PC-3 (cell line): ENCODE data around the gene AXDND1. TPM values are rescaled to one million over a fixed set of nuclear protein-coding genes. Genes with fewer than 3 reads are reported as not detected.

Source experiments
- ATAC-seq: fragments of 200-7000 bp; cut with Tn5 transposase; 2 replicates; pipeline ENCODE4 v1.9.1; 2020; ENCODE audit warnings: mild to moderate bottlenecking, moderate library complexity
- BruUV-seq: library from RNA; stranded (reverse); fragments of 400-500 nt; replicated peaks from 2 replicates; lab custom pipeline; 2021; lab: Mats Ljungman, UMichigan
- CTCF ChIA-PET: fragments of 300-600 bp; sonication (Branson Sonifier 250); formaldehyde crosslinking; loops from one replicate; lab custom pipeline; 2022; ENCODE audit warnings: antibody characterized with exemption; lab: Charles Lee
- POLR2A ChIA-PET: fragments of 300-600 bp; sonication (Branson Sonifier 250); formaldehyde crosslinking; loops from one replicate; lab custom pipeline; 2022; ENCODE audit warnings: antibody characterized with exemption; ENCODE audit not compliant: unreplicated experiment; lab: Charles Lee
- DNase-seq: peaks from one replicate; pipeline ENCODE4 v3.0.0-alpha.2; 2015
- H2AFZ ChIP-seq: fragments of 300-600 bp; sonication (generic); 2 replicates; pipeline ENCODE4 v1.6.0; 2016; ENCODE audit warnings: antibody characterized with exemption, low read length
- H3F3A ChIP-seq: fragments of 300-600 bp; sonication (generic); one replicate; pipeline ENCODE4 v1.6.0; 2017; ENCODE audit warnings: antibody characterized with exemption, low read length, control low read depth, mild to moderate bottlenecking; ENCODE audit not compliant: unreplicated experiment
- H3K27ac ChIP-seq: fragments of 300-600 bp; sonication (generic); 2 replicates; pipeline ENCODE4 v1.5.1; 2016; ENCODE audit warnings: mild to moderate bottlenecking, low read length
- H3K27me3 ChIP-seq: fragments of 300-600 bp; sonication (generic); 2 replicates; pipeline ENCODE4 v1.6.1; 2016; ENCODE audit warnings: low read length, mixed read lengths
- H3K36me3 ChIP-seq: fragments of 300-600 bp; sonication (generic); 2 replicates; pipeline ENCODE4 v1.6.1; 2016; ENCODE audit warnings: low read depth, mixed run types, low read length, mixed read lengths
- H3K4me1 ChIP-seq: fragments of 300-600 bp; sonication (generic); 2 replicates; pipeline ENCODE4 v1.5.1; 2016; ENCODE audit warnings: low read length; ENCODE audit not compliant: insufficient read depth
- H3K4me2 ChIP-seq: fragments of 300-600 bp; sonication (generic); 2 replicates; pipeline ENCODE4 v1.6.0; 2016; ENCODE audit warnings: low read length
- H3K4me3 ChIP-seq: fragments of 300-600 bp; sonication (generic); 2 replicates; pipeline ENCODE4 v1.5.1; 2016; ENCODE audit warnings: mild to moderate bottlenecking, low read length, mixed read lengths
- H3K79me2 ChIP-seq: fragments of 300-600 bp; sonication (generic); 2 replicates; pipeline ENCODE4 v1.6.1; 2017; ENCODE audit warnings: low read length, mixed read lengths
- H3K9ac ChIP-seq: fragments of 300-600 bp; sonication (generic); 2 replicates; pipeline ENCODE4 v1.6.0; 2016; ENCODE audit warnings: mild to moderate bottlenecking, low read length
- H3K9me2 ChIP-seq: fragments of 300-600 bp; sonication (generic); replicated peaks from 2 replicates; pipeline ENCODE4 v1.6.1; 2016; ENCODE audit warnings: mixed run types, low read length, mixed read lengths
- H3K9me3 ChIP-seq: fragments of 300-600 bp; sonication (generic); 2 replicates; pipeline ENCODE4 v1.6.1; 2016; ENCODE audit warnings: low read length, mixed read lengths
- H4K20me1 ChIP-seq: fragments of 300-600 bp; sonication (generic); 2 replicates; pipeline ENCODE4 v1.6.1; 2016; ENCODE audit warnings: low read length, mixed read lengths
- EZH2 ChIP-seq: fragments of 300-600 bp; sonication (generic); IDR thresholded peaks from one replicate; pipeline ENCODE4 v1.6.1; 2017; ENCODE audit warnings: antibody characterized with exemption, mild to moderate bottlenecking, low read length; ENCODE audit not compliant: unreplicated experiment
- EZH2phosphoT487 ChIP-seq: fragments of 300-600 bp; sonication (generic); IDR thresholded peaks from 2 replicates; pipeline ENCODE4 v1.6.1; 2018; ENCODE audit warnings: mild to moderate bottlenecking, antibody characterized with exemption, low read length, borderline replicate concordance
- intact Hi-C: fragments of 100-400 bp; cut with micrococcal nuclease; formaldehyde crosslinking; loops from 2 replicates; pipeline ENCODE4 v1.9.0; 2023
- total RNA-seq: library from RNA; depleted of rRNA; stranded (reverse); fragments of >200 nt; gene quantifications from 2 replicates; pipeline ENCODE4 v1.2.3, GENCODE V29; 2014
- TF ChIP-seq, protein P1 (sequence below): fragments of 300-600 bp; sonication (generic); conservative IDR thresholded peaks from 2 replicates; pipeline ENCODE4 v1.5.1; 2017; ENCODE audit warnings: antibody characterized with exemption, low read depth, mild to moderate bottlenecking, low read length

The AXDND1 gene
- total RNA-seq, 1 experiment from 2014 or later: not detected

DNA sequence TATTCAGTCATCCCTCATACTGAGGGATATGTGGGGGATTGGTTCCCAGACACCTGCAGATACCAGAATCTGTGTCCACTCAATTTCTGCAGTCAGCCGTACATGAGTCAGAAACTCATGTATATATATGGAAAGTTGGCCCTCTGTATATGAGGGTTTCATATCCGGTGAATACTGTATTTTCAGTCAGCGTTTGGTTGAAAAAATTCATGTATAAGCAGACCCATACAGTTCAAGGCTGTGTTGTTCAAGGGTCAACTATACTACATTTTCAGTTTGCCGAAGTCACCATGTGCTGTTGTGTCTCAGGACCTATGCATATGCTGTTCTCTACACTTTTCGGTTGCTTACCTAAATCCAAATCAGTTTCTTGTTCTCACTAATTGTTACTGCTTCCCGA is 10.5 kb downstream of the AXDND1 start:
- ChIA-PET CTCF (no interaction called here), POLR2A (no interaction called here)
- Histone ChIP-seq H3K79me2 (no peaks in the 10 kb centered on the region), H3K27ac (no peak overlapping the region), H3K9me2 (no peaks in the 10 kb centered on the region), H3K4me3 (no peak overlapping the region), H3F3A (no peaks in the 10 kb centered on the region), H3K9ac (no peak overlapping the region), H3K4me1 (no peaks in the 10 kb centered on the region), H2AFZ (no peak overlapping the region), H3K4me2 (no peak overlapping the region), H3K36me3 (no peaks in the 10 kb centered on the region), H4K20me1 (no peaks in the 10 kb centered on the region), H3K27me3 (no peaks in the 10 kb centered on the region), H3K9me3 (no peaks in the 10 kb centered on the region)
- no peak for DNase-seq
- intact Hi-C loops: no loop called here
- TF ChIP-seq EZH2 (no peak), EZH2phosphoT487 (no peak)
- TF ChIP-seq, protein P1, sequence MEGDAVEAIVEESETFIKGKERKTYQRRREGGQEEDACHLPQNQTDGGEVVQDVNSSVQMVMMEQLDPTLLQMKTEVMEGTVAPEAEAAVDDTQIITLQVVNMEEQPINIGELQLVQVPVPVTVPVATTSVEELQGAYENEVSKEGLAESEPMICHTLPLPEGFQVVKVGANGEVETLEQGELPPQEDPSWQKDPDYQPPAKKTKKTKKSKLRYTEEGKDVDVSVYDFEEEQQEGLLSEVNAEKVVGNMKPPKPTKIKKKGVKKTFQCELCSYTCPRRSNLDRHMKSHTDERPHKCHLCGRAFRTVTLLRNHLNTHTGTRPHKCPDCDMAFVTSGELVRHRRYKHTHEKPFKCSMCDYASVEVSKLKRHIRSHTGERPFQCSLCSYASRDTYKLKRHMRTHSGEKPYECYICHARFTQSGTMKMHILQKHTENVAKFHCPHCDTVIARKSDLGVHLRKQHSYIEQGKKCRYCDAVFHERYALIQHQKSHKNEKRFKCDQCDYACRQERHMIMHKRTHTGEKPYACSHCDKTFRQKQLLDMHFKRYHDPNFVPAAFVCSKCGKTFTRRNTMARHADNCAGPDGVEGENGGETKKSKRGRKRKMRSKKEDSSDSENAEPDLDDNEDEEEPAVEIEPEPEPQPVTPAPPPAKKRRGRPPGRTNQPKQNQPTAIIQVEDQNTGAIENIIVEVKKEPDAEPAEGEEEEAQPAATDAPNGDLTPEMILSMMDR: no peak
- BruUV-seq: no TSS peak
- ATAC-seq: no peak

DNA sequence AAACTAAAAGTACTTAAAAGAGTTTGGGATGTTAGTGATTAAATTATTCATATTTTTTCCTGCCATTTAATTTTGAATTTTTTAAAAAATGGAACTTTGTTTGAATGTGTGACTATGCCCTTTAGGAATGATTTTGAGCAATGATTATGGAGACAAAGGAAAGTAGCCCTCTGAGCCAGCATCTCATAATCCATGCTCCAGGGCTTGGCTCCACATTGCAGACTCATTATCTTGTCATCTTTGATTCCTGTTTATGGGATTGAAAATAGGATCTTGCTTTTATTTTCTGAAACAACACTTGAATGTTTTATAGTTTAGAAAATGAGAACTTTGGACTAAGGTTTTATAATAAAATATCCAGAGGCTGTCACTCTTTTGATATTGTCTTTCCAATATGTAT is 14.5 kb downstream of the AXDND1 start:
- BruUV-seq: no TSS peak
- DNase-seq: no peak
- no peaks in the 10 kb centered on the region for H3K9me2 ChIP-seq
- H3K27ac ChIP-seq: no peak overlapping the region
- no peak overlapping the region for H3K4me2 ChIP-seq
- no peak for ATAC-seq
- no peak for TF ChIP-seq EZH2
- TF ChIP-seq, protein P1: no peak
- no peak for TF ChIP-seq EZH2phosphoT487
- no peaks in the 10 kb centered on the region for H3F3A ChIP-seq
- H3K36me3 ChIP-seq: no peaks in the 10 kb centered on the region
- H3K9ac ChIP-seq: no peak overlapping the region
- H4K20me1 ChIP-seq: no peaks in the 10 kb centered on the region
- no peaks in the 10 kb centered on the region for H3K79me2 ChIP-seq
- H3K9me3 ChIP-seq: no peaks in the 10 kb centered on the region
- no peaks in the 10 kb centered on the region for H3K27me3 ChIP-seq
- ChIA-PET POLR2A (no interaction called here), CTCF (no interaction called here)
- no peak overlapping the region for H2AFZ ChIP-seq
- no peaks in the 10 kb centered on the region for H3K4me1 ChIP-seq
- H3K4me3 ChIP-seq: no peak overlapping the region
- intact Hi-C loops: no loop called here

DNA sequence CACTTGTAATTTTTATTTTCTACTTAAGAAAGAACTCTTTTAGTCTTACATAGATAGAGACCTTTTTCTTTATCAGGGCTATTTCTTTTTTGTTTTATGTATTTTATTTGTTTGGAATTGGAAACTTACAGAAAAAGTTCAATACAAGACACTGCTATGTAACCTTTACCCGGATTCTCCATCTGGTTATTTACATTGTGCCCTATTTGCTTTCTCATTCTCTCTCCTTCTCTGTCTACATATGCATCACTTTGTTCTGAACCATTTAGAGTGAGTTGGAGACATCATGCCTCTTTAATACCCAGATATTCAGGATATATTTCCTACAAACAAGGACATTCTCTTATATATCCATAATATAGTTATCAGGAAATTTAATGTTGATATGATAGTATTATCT is 18.3 kb downstream of the AXDND1 start:
- TF ChIP-seq, protein P1: no peak
- no peak for TF ChIP-seq EZH2phosphoT487
- TF ChIP-seq EZH2: no peak
- no peaks in the 10 kb centered on the region for H4K20me1 ChIP-seq
- no peak for DNase-seq
- H2AFZ ChIP-seq: no peak overlapping the region
- no peak overlapping the region for H3K9ac ChIP-seq
- no TSS peak for BruUV-seq
- ATAC-seq: no peak
- H3K9me3 ChIP-seq: no peaks in the 10 kb centered on the region
- H3K36me3 ChIP-seq: no peaks in the 10 kb centered on the region
- H3K4me3 ChIP-seq: no peak overlapping the region
- ChIA-PET CTCF (no interaction called here), POLR2A (no interaction called here)
- no peaks in the 10 kb centered on the region for H3K9me2 ChIP-seq
- no peaks in the 10 kb centered on the region for H3K4me1 ChIP-seq
- H3K4me2 ChIP-seq: no peak overlapping the region
- H3K27me3 ChIP-seq: no peaks in the 10 kb centered on the region
- no peak overlapping the region for H3K27ac ChIP-seq
- H3K79me2 ChIP-seq: no peaks in the 10 kb centered on the region
- intact Hi-C loops: no loop called here
- H3F3A ChIP-seq: no peaks in the 10 kb centered on the region
